Stimulated activated CD4-positive, alpha-beta T cell treated with anti-CD3 and anti-CD28 coated beads, Interleukin-15, amount 100 ng/mL, for 24 hours (primary cell): ENCODE results near the gene KRT86.
"Not testable (repeated sequence)": the region's sequence is repeated elsewhere in the genome, so short reads cannot be mapped to it uniquely, and the experiment has no call there.

ENCODE experiments used
- DNase-seq: peaks from one replicate; pipeline ENCODE4 v3.0.0-alpha.2; 2020

The KRT86 gene

GRCh38 chr12:52252175-52252615 lies 22.2 kb upstream of the KRT86 start:
- DNase-seq: not testable (repeated sequence)

- DNase-seq: no peak
These were observed 21.6 kb upstream of the KRT86 start for GRCh38 chr12:52252728-52253343.

- no peak for DNase-seq
These were observed 20.9 kb upstream of the KRT86 start for GRCh38 chr12:52253391-52254179.

- DNase-seq: no peak
These were observed 20.1 kb upstream of the KRT86 start for GRCh38 chr12:52254180-52254964.

- no peak for DNase-seq
These were observed 19.3 kb upstream of the KRT86 start for GRCh38 chr12:52254965-52255751.

GRCh38 chr12:52255926-52256583 lies 18.4 kb upstream of the KRT86 start:
- DNase-seq: no peak

GRCh38 chr12:52256584-52256935 lies 17.9 kb upstream of the KRT86 start:
- DNase-seq: no peak

- DNase-seq: no peak
These were observed 17.3 kb upstream of the KRT86 start for GRCh38 chr12:52257074-52257551.

- not testable (repeated sequence) for DNase-seq
These were observed 16.5 kb upstream of the KRT86 start for GRCh38 chr12:52257922-52258321.

GRCh38 chr12:52258335-52258901 lies 16.0 kb upstream of the KRT86 start:
- DNase-seq: no peak

- DNase-seq: no peak
These were observed 14.7 kb upstream of the KRT86 start for GRCh38 chr12:52259657-52260243.

GRCh38 chr12:52260361-52261207 lies 13.9 kb upstream of the KRT86 start:
- DNase-seq: no peak

- DNase-seq: no peak
These were observed 13.3 kb upstream of the KRT86 start for GRCh38 chr12:52261208-52261484.

GRCh38 chr12:52262286-52262685 lies 12.2 kb upstream of the KRT86 start:
- DNase-seq: no peak

GRCh38 chr12:52263761-52264434 lies 10.5 kb upstream of the KRT86 start:
- DNase-seq: no peak

GRCh38 chr12:52264435-52264825 lies 10.0 kb upstream of the KRT86 start:
- no peak for DNase-seq

GRCh38 chr12:52266514-52266913 lies 7.9 kb upstream of the KRT86 start:
- no peak for DNase-seq

- DNase-seq: no peak
These were observed 7.2 kb upstream of the KRT86 start for GRCh38 chr12:52267266-52267665.

GRCh38 chr12:52267699-52268098 lies 6.7 kb upstream of the KRT86 start:
- no peak for DNase-seq

- DNase-seq: no peak
These were observed 6.2 kb upstream of the KRT86 start for GRCh38 chr12:52268212-52268611.
